Measurements from ENCODE around the gene SAA2. TPM values are rescaled to one million over a fixed set of nuclear protein-coding genes. Genes with fewer than 3 reads are reported as not detected.

Gene SAA2
- total and polyA plus RNA-seq, 2 experiments from 2014 or later: not detected

- no peak for DNase-seq
- in situ Hi-C loops (cut with MboI): no loop called here
- Histone ChIP-seq H3K9me3 (ENCODE audit: low read depth) (no peaks in the 10 kb centered on the region), H3K27me3 (replicated peaks; ENCODE audit: insufficient read depth) (no peaks in the 10 kb centered on the region; the same call in 1 of the 2 replicates), H4K20me1 (ENCODE audit: insufficient read depth) (no peaks in the 10 kb centered on the region), H3F3A (ENCODE audit: insufficient read depth) (no peaks in the 10 kb centered on the region), H3K4me1 (ENCODE audit: insufficient read depth) (no peaks in the 10 kb centered on the region), H3K27ac (no peak overlapping the region), H3K36me3 (ENCODE audit: low read depth) (no peaks in the 10 kb centered on the region), H3K9ac (no peak overlapping the region), H3K79me2 (ENCODE audit: insufficient read depth) (no peaks in the 10 kb centered on the region), H3K4me2 (ENCODE audit: unreplicated experiment) (no peak overlapping the region), H3K4me3 (no peak overlapping the region), H3K9me2 (ENCODE audit: insufficient read depth) (no peaks in the 10 kb centered on the region), H2AFZ (no peak overlapping the region)
- 59 to 60% methylated on average over 2 of the region's 2 CpGs for WGBS, 2 experiments (ENCODE audit: low coverage in 1 of 2, low lambda C conversion rate in 2 of 2, missing lambda C conversion rate in 2 of 2)
- TF ChIP-seq EZH2 (IDR thresholded peaks at IDR 0.05; ENCODE audit: insufficient read depth, poor library complexity, severe bottlenecking) (no peak), EZH2phosphoT487 (IDR thresholded peaks at IDR 0.05; ENCODE audit: insufficient read depth, low read depth) (no peak)
Observed at GRCh38 chr11:18196532-18196931, 51.9 kb downstream of the SAA2 start.

Small RNAs within 50 kb of the gene (small RNA-seq; reads per million reads assigned to genes)
- gene RNA5SP333 (ENCODE audit: low read depth, low replicate concordance): not detected
- not detected for gene RNA5SP334 (ENCODE audit: low read depth, low replicate concordance)

Other genes starting within 250 kb of the SAA2 start
- gene SERGEF, start 235.6 kb downstream of the SAA2 start, total RNA-seq (2014; rRNA removed; shearing (Covaris generic)): 16.8 and 18.3 TPM in 2 replicates
- 16.7 and 23.2 TPM in 2 replicates for gene SERGEF, start 235.6 kb downstream of the SAA2 start, polyA plus RNA-seq (2016; fragmentation: Nextera tagmentation; extraction: Ambion mirVana)
- gene TPH1, start 202.4 kb downstream of the SAA2 start, total RNA-seq (2014; rRNA removed; shearing (Covaris generic)): not detected in 2 replicates
- gene TPH1, start 202.4 kb downstream of the SAA2 start, polyA plus RNA-seq (2016; fragmentation: Nextera tagmentation; extraction: Ambion mirVana): not detected in 2 replicates
- gene SAAL1, start 142.6 kb downstream of the SAA2 start, total RNA-seq (2014; rRNA removed; shearing (Covaris generic)): 7.5 and 12.6 TPM in 2 replicates
- gene SAAL1, start 142.6 kb downstream of the SAA2 start, polyA plus RNA-seq (2016; fragmentation: Nextera tagmentation; extraction: Ambion mirVana): 11.6 and 12.9 TPM in 2 replicates
- gene MRGPRX3, start 116.1 kb downstream of the SAA2 start, total RNA-seq (2014; rRNA removed; shearing (Covaris generic)): not detected in 2 replicates
- not detected in 2 replicates for gene MRGPRX3, start 116.1 kb downstream of the SAA2 start, polyA plus RNA-seq (2016; fragmentation: Nextera tagmentation; extraction: Ambion mirVana)
- not detected in 2 replicates for gene MRGPRX4, start 75.8 kb downstream of the SAA2 start, total RNA-seq (2014; rRNA removed; shearing (Covaris generic))
- not detected in 2 replicates for gene MRGPRX4, start 75.8 kb downstream of the SAA2 start, polyA plus RNA-seq (2016; fragmentation: Nextera tagmentation; extraction: Ambion mirVana)
- gene SAA4, start 11.9 kb downstream of the SAA2 start, total RNA-seq (2014; rRNA removed; shearing (Covaris generic)): not detected in 2 replicates
- not detected in 2 replicates for gene SAA4, start 11.9 kb downstream of the SAA2 start, polyA plus RNA-seq (2016; fragmentation: Nextera tagmentation; extraction: Ambion mirVana)
- gene SAA1, start 17.6 kb upstream of the SAA2 start, total RNA-seq (2014; rRNA removed; shearing (Covaris generic)): not detected in 2 replicates
- gene SAA1, start 17.6 kb upstream of the SAA2 start, polyA plus RNA-seq (2016; fragmentation: Nextera tagmentation; extraction: Ambion mirVana): not detected in 2 replicates
- 34.7 and 34.9 TPM in 2 replicates for gene HPS5, start 73.5 kb upstream of the SAA2 start, total RNA-seq (2014; rRNA removed; shearing (Covaris generic))
- 20.2 and 20.4 TPM in 2 replicates for gene HPS5, start 73.5 kb upstream of the SAA2 start, polyA plus RNA-seq (2016; fragmentation: Nextera tagmentation; extraction: Ambion mirVana)
- 77.4 and 89.8 TPM in 2 replicates for gene GTF2H1, start 73.9 kb upstream of the SAA2 start, total RNA-seq (2014; rRNA removed; shearing (Covaris generic))
- gene GTF2H1, start 73.9 kb upstream of the SAA2 start, polyA plus RNA-seq (2016; fragmentation: Nextera tagmentation; extraction: Ambion mirVana): 58.7 and 61.6 TPM in 2 replicates
- gene LDHA, start 145.9 kb upstream of the SAA2 start, total RNA-seq (2014; rRNA removed; shearing (Covaris generic)): 2,432 and 2,912 TPM in 2 replicates
- gene LDHA, start 145.9 kb upstream of the SAA2 start, polyA plus RNA-seq (2016; fragmentation: Nextera tagmentation; extraction: Ambion mirVana): 5,221 and 5,406 TPM in 2 replicates
- gene LDHC, start 163.7 kb upstream of the SAA2 start, total RNA-seq (2014; rRNA removed; shearing (Covaris generic)): not detected in 2 replicates
- gene LDHC, start 163.7 kb upstream of the SAA2 start, polyA plus RNA-seq (2016; fragmentation: Nextera tagmentation; extraction: Ambion mirVana): 0.23 TPM in 1 of 2 replicates, not detected in the other
- gene LDHAL6A, start 207.2 kb upstream of the SAA2 start, total RNA-seq (2014; rRNA removed; shearing (Covaris generic)): not detected in 2 replicates
- gene LDHAL6A, start 207.2 kb upstream of the SAA2 start, polyA plus RNA-seq (2016; fragmentation: Nextera tagmentation; extraction: Ambion mirVana): 0.09 TPM in 1 of 2 replicates, not detected in the other

Data from GM23248 (cell line).